PFSK-1 (cell line): Measurements from ENCODE around the gene C19orf47.

Experiments used
- FOXP2 ChIP-seq: optimal IDR thresholded peaks from 2 replicates; pipeline ENCODE3; 2011; ENCODE audit warnings: borderline replicate concordance, control low read depth, inconsistent platforms; ENCODE audit not compliant: insufficient read depth; ENCODE audit errors: extremely low read length, extremely low read depth
- POLR2AphosphoS5 ChIP-seq: IDR thresholded peaks from 2 replicates; pipeline ENCODE4 v1.6.1; 2012; ENCODE audit warnings: low read depth, mild to moderate bottlenecking, control low read depth, low read length, moderate library complexity
- REST ChIP-seq, 2 experiments: IDR thresholded peaks; 2 replicates each; pipeline versions ENCODE4 v1.6.1 to v1.8.0; 2011 to 2012; ENCODE audit warnings: low read depth in 2 of 2, low read length in 2 of 2, control low read depth in 1 of 2, inconsistent platforms in 1 of 2, mild to moderate bottlenecking in 1 of 2, moderate library complexity in 1 of 2; ENCODE audit not compliant: insufficient read depth in 1 of 2
- SIN3A ChIP-seq: IDR thresholded peaks from 2 replicates; pipeline ENCODE4 v1.6.1; 2012; ENCODE audit warnings: mild to moderate bottlenecking, low read length, moderate library complexity, borderline replicate concordance; ENCODE audit not compliant: insufficient read depth
- TAF1 ChIP-seq: IDR thresholded peaks from 2 replicates; pipeline ENCODE4 v1.6.1; 2012; ENCODE audit warnings: low read length, control low read depth, borderline replicate concordance; ENCODE audit not compliant: insufficient read depth

The C19orf47 gene

DNA sequence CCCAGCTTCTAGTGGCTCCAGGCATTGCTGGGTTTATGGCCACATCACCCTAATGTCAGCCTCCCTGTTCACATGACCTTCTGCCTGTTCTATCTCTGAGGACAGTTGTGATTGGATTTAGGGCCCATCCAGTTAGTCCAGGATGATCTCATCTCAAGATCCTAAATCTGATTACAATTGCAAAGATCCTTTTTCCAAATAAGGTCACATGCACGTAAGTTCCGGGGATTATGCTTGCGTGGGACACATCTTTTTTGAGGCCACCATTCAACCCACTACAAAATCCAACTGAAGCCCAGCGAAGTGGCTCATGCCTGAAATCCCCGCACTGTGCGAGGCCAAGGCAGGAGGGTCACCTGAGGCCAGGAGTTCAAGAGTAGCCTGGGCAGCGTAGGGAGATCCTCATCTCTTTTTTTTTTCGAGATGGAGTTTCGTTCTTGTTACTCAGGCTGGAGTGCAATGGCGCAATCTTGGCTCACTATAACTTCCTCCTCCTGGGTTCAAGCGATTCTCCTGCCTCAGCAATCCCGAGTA is 12.6 kb upstream of the C19orf47 start:
- no peak for TF ChIP-seq POLR2AphosphoS5
- TF ChIP-seq REST (IDR thresholded peaks at IDR 0.05; ENCODE audit: insufficient read depth in 1 of 2, low read depth in 2 of 2, low read length in 2 of 2) = no peak
- no peak for TF ChIP-seq TAF1
- TF ChIP-seq FOXP2 = no peak
- no peak for TF ChIP-seq SIN3A

DNA sequence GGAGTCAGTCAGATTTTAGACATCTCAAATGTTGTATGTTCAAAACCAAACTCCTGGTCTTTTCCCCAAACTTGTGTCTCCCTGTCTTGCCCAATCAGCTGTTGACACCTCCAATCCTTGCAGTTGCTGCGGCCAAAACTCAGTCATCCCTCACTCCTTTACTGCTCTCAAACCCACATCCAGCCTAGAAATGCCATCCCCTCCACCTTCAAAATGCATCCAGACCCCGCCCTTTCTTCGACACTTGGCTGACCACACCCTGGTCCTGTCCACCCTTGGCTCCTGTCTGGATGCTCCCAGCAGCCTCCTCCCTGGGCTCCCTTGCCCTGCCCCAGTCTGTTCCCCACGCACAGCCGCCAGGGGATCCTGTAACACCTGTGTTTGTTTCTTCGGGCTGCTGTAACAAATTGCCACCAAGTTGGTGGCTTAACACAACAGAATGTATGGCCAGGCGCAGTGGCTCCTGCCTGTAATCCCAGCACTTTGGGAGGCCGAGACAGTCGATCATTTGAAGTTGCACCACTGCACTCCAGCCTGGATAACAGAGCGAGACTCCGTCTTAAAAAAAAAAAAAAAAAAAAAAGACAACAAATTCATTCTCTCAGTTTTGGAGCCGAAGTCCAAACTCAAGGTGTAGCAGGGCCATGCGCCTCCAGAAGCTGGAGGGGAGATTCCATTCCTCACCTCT is 12.0 kb upstream of the C19orf47 start:
- TF ChIP-seq POLR2AphosphoS5 = no peak
- TF ChIP-seq FOXP2 = no peak
- TF ChIP-seq SIN3A = no peak
- TF ChIP-seq REST (IDR thresholded peaks at IDR 0.05; ENCODE audit: insufficient read depth in 1 of 2, low read depth in 2 of 2, low read length in 2 of 2) = no peak
- TF ChIP-seq TAF1 = no peak

DNA sequence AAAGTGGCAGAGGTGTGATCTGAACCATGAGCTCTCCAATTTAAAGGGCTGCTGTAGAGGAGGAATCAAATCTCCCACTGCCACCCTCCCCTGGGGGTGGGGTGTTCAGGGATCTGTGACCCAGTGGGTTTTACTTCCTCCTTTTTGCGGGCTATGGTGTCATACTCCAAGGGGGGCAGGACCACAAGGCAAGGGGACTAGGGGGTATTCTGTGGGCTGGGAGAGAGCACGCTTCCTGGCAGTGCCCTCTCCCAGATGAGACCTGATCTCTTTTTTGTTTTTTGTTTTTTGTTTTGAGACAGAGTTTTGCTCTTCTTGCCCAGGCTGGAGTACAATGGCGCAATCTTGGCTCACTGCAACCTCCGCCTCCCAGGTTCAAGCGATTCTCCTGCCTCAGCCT is 10.6 kb upstream of the C19orf47 start:
- TF ChIP-seq FOXP2 (no peak), SIN3A (no peak), POLR2AphosphoS5 (no peak), TAF1 (no peak), REST (IDR thresholded peaks at IDR 0.05; ENCODE audit: insufficient read depth in 1 of 2, low read depth in 2 of 2, low read length in 2 of 2) (no peak)

GRCh38 chr19:40357640-40358039 is 9.4 kb upstream of the C19orf47 start:
- TF ChIP-seq SIN3A = no peak
- TF ChIP-seq FOXP2 = no peak
- no peak for TF ChIP-seq REST (IDR thresholded peaks at IDR 0.05; ENCODE audit: insufficient read depth in 1 of 2, low read depth in 2 of 2, low read length in 2 of 2)
- TF ChIP-seq TAF1 = no peak
- TF ChIP-seq POLR2AphosphoS5 = no peak
